ENCODE data around the gene ANKRD18B.
A peak's percentile ranks its signal among the peaks of the same experiment; 100 is the strongest.
"Not testable (repeated sequence)": the region's sequence is repeated elsewhere in the genome, so short reads cannot be mapped to it uniquely, and the experiment has no call there.

The ANKRD18B gene

DNA sequence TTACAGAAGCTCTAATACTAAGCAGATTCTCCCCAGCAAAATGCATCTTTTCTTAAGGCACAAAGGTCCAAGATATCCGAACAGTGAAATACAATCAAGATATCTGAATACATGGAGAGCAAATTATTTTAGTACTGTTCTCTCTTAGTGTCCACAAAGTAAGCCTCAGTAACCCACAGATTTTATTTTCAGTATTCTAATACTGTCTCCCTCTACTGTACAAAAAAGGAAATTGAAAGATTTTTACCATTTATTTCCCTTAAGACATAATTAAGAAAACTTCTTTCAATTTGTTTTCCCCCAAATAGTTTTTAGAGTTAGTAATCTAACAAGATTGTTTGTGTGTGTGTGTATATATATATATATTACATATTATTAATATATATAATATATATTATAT lies 25.7 kb upstream of the ANKRD18B start:
- H3K4me3 ChIP-seq (ENCODE audit: low read depth, low read length) = no peak overlapping the region
- TF ChIP-seq, protein P1, sequence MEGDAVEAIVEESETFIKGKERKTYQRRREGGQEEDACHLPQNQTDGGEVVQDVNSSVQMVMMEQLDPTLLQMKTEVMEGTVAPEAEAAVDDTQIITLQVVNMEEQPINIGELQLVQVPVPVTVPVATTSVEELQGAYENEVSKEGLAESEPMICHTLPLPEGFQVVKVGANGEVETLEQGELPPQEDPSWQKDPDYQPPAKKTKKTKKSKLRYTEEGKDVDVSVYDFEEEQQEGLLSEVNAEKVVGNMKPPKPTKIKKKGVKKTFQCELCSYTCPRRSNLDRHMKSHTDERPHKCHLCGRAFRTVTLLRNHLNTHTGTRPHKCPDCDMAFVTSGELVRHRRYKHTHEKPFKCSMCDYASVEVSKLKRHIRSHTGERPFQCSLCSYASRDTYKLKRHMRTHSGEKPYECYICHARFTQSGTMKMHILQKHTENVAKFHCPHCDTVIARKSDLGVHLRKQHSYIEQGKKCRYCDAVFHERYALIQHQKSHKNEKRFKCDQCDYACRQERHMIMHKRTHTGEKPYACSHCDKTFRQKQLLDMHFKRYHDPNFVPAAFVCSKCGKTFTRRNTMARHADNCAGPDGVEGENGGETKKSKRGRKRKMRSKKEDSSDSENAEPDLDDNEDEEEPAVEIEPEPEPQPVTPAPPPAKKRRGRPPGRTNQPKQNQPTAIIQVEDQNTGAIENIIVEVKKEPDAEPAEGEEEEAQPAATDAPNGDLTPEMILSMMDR (IDR thresholded peaks at IDR 0.05; ENCODE audit: insufficient read depth, low read depth, low read length, missing control alignments) = no peak
- peak; percentile 4 for DNase-seq (ENCODE audit: low read depth)

DNA sequence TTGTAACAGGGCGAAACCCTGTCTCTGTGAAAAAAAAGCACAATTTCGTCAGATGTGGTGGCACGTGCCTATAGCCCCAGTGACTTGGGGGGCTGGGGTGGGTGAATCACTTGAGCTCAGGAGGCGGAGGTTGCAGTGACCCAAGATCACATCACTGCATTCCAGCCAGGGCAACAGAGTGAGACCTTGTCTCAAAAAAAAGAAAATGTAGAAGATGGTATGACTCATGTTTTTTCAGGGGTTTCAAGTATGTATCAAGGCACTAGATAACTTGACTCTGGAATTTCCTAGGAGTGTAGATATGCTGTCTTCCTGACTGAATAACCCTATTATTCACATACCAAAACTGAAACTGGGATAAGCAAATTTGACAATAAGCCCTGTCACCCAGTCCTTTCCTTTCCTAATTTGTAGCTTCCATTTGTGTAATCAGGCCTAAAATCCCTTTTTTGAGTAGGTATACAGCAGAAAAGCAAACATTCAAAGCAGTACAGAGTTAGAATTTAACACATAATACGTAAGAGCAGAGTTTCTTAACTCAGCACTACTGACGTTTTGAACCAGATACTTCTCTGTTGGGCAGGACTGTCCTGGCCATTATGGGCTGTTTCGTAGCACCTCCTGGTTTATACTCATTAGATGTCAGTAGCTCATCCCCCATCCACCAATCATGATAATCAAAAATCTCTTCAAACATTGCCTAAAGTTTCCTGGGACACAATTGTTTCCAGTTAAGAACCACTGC lies 17.3 kb upstream of the ANKRD18B start:
- DNase-seq (ENCODE audit: low read depth) = peak; percentile 4
- TF ChIP-seq, protein P1 (IDR thresholded peaks at IDR 0.05; ENCODE audit: insufficient read depth, low read depth, low read length, missing control alignments) = no peak
- no peak overlapping the region for H3K4me3 ChIP-seq (ENCODE audit: low read depth, low read length)

DNA sequence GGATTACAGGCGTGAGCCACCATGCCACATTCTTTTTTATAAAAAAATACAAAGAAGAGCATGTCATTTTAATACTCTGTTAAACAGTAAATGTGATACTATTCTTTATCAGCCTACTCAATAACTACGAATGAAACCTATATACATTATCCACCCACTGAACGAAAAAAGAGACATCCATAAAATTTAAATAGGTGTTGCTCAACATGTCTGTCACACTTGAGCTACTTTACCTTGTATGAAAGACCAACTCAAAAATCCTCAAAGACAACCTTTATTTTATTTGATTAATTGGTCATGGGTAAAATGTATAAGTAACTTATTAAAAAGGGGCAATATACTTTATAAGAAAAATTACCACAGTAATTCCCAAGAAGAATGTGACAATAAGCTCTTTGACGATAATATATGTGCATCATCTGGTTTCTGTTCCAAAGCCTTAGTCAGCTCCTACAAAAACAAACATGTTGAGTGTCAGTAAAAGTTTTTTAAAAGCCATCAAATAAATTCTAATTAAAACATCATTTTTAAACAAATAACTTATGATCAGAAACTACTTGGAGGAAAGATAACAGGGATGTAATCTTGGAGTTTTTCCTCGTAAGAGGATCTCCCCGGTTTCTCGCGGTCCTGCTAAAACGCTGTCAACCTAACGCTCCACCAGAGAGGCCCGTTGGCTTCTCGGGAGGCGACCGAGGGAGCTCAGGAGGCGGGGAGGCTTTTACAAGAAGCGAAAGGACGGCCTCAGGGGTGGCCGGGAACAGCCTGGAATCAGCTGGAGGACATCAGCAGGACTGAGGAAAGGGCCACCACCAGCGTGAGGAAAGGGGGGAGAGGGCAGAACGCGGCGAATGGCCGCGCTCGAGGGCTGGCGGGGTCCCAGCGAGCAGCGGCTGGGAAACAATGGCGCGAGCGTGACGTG lies 13.5 kb upstream of the ANKRD18B start:
- TF ChIP-seq, protein P1 (IDR thresholded peaks at IDR 0.05; ENCODE audit: insufficient read depth, low read depth, low read length, missing control alignments) = no peak
- peak overlapping the region; percentile 79 for H3K4me3 ChIP-seq (ENCODE audit: low read depth, low read length)
- peak; percentile 40 for DNase-seq (ENCODE audit: low read depth)

DNA sequence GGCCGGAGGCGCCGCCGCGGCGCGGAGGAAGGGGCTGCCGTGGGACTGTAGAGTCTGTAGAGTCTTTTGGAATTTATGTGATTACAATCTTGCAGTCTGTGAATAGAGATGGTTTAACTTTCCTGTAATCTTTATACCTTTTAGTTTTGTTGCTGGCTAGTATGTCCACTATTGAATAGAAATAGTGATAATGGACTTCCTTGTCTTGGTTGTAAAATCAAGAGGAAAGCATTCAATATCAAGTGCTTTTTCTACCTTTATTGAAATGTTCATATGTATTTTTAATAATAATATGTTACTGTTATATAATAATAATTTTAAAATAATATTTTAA lies 12.9 kb upstream of the ANKRD18B start:
- H3K4me3 ChIP-seq (ENCODE audit: low read depth, low read length) = peak overlapping the region; percentile 79
- DNase-seq (ENCODE audit: low read depth) = not testable (repeated sequence)

DNA sequence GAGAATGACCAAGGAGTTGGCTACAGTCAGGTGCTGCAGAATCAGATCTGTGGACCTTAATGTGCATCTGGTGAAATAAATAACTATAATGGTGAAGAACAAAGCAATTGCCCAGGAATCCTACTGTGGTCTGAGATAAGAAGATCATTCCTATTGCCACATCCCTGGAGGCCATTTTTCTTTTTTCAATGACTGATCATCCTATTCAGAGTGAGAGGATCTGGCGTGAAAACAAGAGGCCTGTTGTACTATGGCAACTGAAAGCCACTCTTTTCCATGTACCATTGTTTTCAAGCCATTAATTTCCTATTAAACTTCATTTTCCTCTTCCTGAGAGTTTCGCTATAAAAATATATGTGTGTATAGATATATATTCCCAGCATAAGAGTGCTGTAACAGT lies 11.5 kb upstream of the ANKRD18B start:
- DNase-seq (ENCODE audit: low read depth); H3K4me3 ChIP-seq (ENCODE audit: low read depth, low read length): not testable (repeated sequence)

DNA sequence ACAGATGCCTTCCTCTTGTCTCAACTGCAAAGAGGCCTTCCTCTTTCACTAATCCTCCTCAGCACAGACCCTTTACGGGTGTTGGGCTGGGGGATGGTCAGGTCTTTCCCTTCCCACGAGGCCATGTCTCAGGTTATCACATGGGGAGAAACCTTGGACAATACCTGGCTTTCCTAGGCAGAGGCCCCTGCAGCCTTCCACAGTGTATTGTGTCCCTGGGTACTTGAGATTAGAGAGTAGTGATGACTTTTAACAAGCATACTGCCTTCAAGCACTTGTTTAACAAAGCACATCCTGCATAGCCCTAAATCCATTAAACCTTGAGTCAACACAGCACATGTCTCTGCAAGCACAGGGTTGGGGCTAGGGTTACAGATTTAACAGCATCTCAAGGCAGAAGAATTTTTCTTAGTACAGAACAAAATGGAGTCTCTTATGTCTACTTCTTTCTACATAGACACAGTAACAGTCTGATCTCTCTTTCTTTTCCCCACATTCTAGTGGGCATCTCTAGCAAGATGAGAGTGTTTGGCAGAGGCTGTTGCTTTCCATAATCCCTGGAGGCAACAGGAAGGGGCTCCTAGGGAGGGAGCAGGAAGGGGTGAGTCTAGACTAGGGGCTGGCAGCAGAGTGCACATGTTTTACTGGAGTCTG lies 8.6 kb upstream of the ANKRD18B start:
- not testable (repeated sequence) for DNase-seq (ENCODE audit: low read depth); H3K4me3 ChIP-seq (ENCODE audit: low read depth, low read length)

DNA sequence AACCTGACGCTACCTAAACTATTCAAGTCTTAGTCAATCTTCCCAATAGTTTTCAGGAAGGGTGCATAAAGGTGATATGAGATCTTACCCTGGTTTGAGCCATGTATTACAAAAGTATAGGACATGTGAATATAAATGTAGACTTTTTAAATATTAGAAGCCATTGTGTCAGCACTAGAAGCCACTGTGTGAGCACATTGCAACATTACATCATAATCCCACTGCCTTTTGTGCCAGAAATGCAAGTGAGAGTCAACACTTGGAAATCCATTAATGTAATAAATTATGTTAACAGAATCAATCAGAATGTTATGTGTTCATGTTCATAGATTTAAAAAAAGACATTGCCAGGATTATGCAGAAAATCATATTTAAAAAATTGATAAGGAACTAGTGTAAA lies 7.7 kb upstream of the ANKRD18B start:
- H3K4me3 ChIP-seq (ENCODE audit: low read depth, low read length); DNase-seq (ENCODE audit: low read depth): not testable (repeated sequence)

DNA sequence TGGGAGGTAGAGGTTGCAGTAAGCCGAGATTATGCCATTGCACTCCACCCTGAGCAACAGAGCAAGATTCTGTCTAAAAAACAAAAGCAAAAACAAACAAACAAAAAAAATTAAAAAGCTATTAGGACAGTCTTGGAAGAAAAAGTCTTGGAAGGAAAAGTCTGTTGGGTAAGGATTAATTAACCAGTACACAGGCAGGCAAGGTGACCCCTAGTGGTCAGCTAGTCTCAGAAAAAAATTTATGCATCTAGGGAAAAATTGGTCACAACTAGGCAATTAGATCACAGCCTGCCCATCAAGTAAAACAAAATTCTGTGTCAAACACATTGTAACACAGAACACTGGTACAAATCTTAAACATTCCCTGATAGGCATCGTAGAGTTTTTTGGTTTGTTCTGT lies 6.7 kb upstream of the ANKRD18B start:
- peak; percentile 9 for DNase-seq (ENCODE audit: low read depth)
- no peak overlapping the region for H3K4me3 ChIP-seq (ENCODE audit: low read depth, low read length)
- TF ChIP-seq, protein P1 (IDR thresholded peaks at IDR 0.05; ENCODE audit: insufficient read depth, low read depth, low read length, missing control alignments) = peak; percentile 50

DNA sequence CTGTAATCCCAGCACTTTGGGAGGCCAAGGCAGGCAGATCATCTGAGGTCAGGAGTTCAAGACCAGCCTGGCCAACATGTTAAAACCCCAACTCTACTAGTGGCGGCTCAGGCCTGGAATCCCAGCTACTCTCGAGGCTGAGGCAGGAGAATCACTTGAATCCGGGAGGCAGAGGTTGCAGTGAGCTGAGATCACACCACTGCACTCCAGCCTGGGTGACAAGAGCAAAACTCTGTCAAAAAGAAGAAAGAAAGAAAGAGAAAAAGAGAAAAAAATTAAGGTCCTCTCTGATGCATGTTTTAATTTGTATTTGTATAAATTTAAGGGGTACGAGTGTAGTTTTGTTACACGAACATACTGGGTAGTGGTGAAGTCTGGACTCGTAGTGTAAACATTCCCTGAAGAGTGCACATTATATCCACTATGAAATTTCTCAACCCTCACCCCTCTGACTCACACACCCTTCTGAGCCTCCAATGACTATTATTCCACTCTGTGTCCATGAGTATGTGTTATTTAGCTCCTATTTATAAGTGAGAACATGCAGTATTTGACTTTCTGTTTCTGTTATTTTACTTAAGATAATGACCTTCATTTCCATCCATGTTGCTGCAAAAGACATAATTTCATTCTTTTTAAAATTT lies 6.0 kb upstream of the ANKRD18B start:
- not testable (repeated sequence) for H3K4me3 ChIP-seq (ENCODE audit: low read depth, low read length); DNase-seq (ENCODE audit: low read depth)

DNA sequence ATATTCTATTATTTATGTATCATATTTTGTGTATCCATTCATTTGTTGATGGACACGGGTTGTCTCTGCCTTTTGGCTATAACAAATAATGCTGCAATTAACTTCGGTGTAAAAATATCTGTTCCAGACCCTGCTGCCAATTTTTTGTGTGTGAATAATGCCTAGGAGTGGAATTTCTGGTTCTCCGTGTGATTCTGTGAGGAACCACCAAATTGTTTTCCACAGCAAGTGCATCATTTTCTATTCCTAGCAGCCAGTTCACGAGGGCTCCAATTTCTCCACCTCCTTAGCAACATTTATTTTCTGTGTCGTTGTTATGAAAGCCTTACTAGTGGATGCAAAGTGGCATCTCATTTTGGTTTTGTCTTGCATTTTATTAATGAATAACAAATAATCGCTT lies 2.2 kb upstream of the ANKRD18B start:
- not testable (repeated sequence) for H3K4me3 ChIP-seq (ENCODE audit: low read depth, low read length); DNase-seq (ENCODE audit: low read depth)
